OCI-LY1 (cell line): ENCODE measurements around the gene MAP1S.
A peak's percentile ranks its signal among the peaks of the same experiment; 100 is the strongest.

Experiments used
- H2AFZ ChIP-seq: fragments of 200-600 bp; sonication (generic), shearing (Covaris generic); 2 replicates; pipeline ENCODE4 v1.6.0; 2014; ENCODE audit warnings: antibody characterized with exemption, mild to moderate bottlenecking, low read length
- H3F3A ChIP-seq: fragments of 200-600 bp; sonication (generic), shearing (Covaris generic); 2 replicates; pipeline ENCODE4 v1.6.0; 2014; ENCODE audit warnings: mild to moderate bottlenecking, antibody characterized with exemption, low read length, moderate library complexity; ENCODE audit not compliant: insufficient read depth
- H3K27ac ChIP-seq: fragments of 200-600 bp; sonication (generic); 2 replicates; pipeline ENCODE4 v1.5.1; 2014; ENCODE audit warnings: low read length, mixed run types, mild to moderate bottlenecking, low read depth; ENCODE audit not compliant: poor library complexity, severe bottlenecking
- H3K27me3 ChIP-seq: fragments of 200-600 bp; sonication (generic); 2 replicates; pipeline ENCODE4 v1.6.0; 2014; ENCODE audit warnings: antibody characterized with exemption, mild to moderate bottlenecking, low read length, moderate library complexity; ENCODE audit not compliant: insufficient read depth
- H3K36me3 ChIP-seq: fragments of 200-600 bp; sonication (generic); 2 replicates; pipeline ENCODE4 v1.6.1; 2014; ENCODE audit warnings: mild to moderate bottlenecking, antibody characterized with exemption, low read length, moderate library complexity, mixed read lengths; ENCODE audit not compliant: insufficient read depth
- H3K4me1 ChIP-seq: fragments of 200-600 bp; sonication (generic); 2 replicates; pipeline ENCODE4 v1.5.1; 2014; ENCODE audit warnings: mild to moderate bottlenecking, low read length, moderate library complexity; ENCODE audit not compliant: insufficient read depth, severe bottlenecking
- H3K4me2 ChIP-seq: fragments of 200-600 bp; sonication (generic), shearing (Covaris generic); 2 replicates; pipeline ENCODE4 v1.6.1; 2014; ENCODE audit warnings: low read length
- H3K4me3 ChIP-seq: fragments of 200-600 bp; sonication (generic); 2 replicates; pipeline ENCODE4 v1.5.1; 2014; ENCODE audit warnings: low read length, low read depth, mild to moderate bottlenecking, mixed read lengths; ENCODE audit not compliant: poor library complexity, severe bottlenecking
- H3K79me2 ChIP-seq: fragments of 200-600 bp; shearing (Covaris generic); 2 replicates; pipeline ENCODE4 v1.6.1; 2016; ENCODE audit warnings: mixed run types, low read length, mixed read lengths; ENCODE audit not compliant: insufficient read depth
- H3K9ac ChIP-seq: fragments of 200-600 bp; sonication (generic), shearing (Covaris generic); 2 replicates; pipeline ENCODE4 v1.6.1; 2014; ENCODE audit warnings: mild to moderate bottlenecking, low read length, mixed read lengths
- H3K9me2 ChIP-seq: fragments of 200-600 bp; sonication (generic), shearing (Covaris generic); 2 replicates; pipeline ENCODE4 v1.6.1; 2014; ENCODE audit warnings: low read depth, mild to moderate bottlenecking, low read length, mixed read lengths
- H3K9me3 ChIP-seq: fragments of 200-600 bp; shearing (Covaris generic); 2 replicates; pipeline ENCODE4 v1.6.1; 2014; ENCODE audit warnings: low read length, mixed read lengths
- H4K20me1 ChIP-seq: fragments of 200-600 bp; sonication (generic), shearing (Covaris generic); 2 replicates; pipeline ENCODE4 v1.6.0; 2016; ENCODE audit warnings: mild to moderate bottlenecking, low read length; ENCODE audit not compliant: insufficient read depth
- CTCF ChIP-seq: fragments of 200-600 bp; sonication (generic), shearing (Covaris generic); IDR thresholded peaks from 2 replicates; pipeline ENCODE4 v1.5.1; 2017; ENCODE audit warnings: mild to moderate bottlenecking, antibody characterized with exemption, low read length, moderate library complexity, mixed read lengths
- EZH2 ChIP-seq: fragments of 200-600 bp; sonication (generic), shearing (Covaris generic); IDR thresholded peaks from 2 replicates; pipeline ENCODE4 v1.8.0; 2017; ENCODE audit warnings: borderline replicate concordance, mixed run types, mild to moderate bottlenecking, antibody characterized with exemption, low read length, moderate library complexity, mixed read lengths

Gene MAP1S

GRCh38 chr19:17739121-17739875, 20.0 kb downstream of the MAP1S start:
- Histone ChIP-seq H3K27me3 (no peaks in the 10 kb centered on the region), H3K27ac (peak overlapping the region; percentile 79), H3K4me3 (no peak overlapping the region), H3K36me3 (peaks cover 17% of the 10 kb centered on the region), H3F3A (no peaks in the 10 kb centered on the region), H3K9me3 (peaks cover 8% of the 10 kb centered on the region; the same call in 1 of the 2 replicates), H3K9me2 (no peaks in the 10 kb centered on the region), H4K20me1 (no peaks in the 10 kb centered on the region), H3K9ac (no peak overlapping the region; the same call in 1 of the 2 replicates), H3K79me2 (no peaks in the 10 kb centered on the region), H3K4me1 (peaks cover 20% of the 10 kb centered on the region), H2AFZ (no peak overlapping the region), H3K4me2 (no peak overlapping the region)
- TF ChIP-seq EZH2 (no peak), CTCF (no peak)

- no peaks in the 10 kb centered on the region for H3K79me2 ChIP-seq
- no peak overlapping the region for H3K4me3 ChIP-seq
- TF ChIP-seq EZH2 (no peak), CTCF (no peak)
- peaks cover 20% of the 10 kb centered on the region for H3K4me1 ChIP-seq
- H3K36me3 ChIP-seq = peaks cover 9% of the 10 kb centered on the region
- peaks cover 8% of the 10 kb centered on the region; the same call in 1 of the 2 replicates for H3K9me3 ChIP-seq
- no peak overlapping the region for H2AFZ ChIP-seq
- H3K9me2 ChIP-seq = no peaks in the 10 kb centered on the region
- no peak overlapping the region for H3K27ac ChIP-seq
- H4K20me1 ChIP-seq = no peaks in the 10 kb centered on the region
- no peak overlapping the region for H3K9ac ChIP-seq
- peaks cover 5% of the 10 kb centered on the region; the same call in 1 of the 2 replicates for H3F3A ChIP-seq
- H3K4me2 ChIP-seq = no peak overlapping the region
- no peaks in the 10 kb centered on the region for H3K27me3 ChIP-seq
These were observed 22.2 kb downstream of the MAP1S start for GRCh38 chr19:17741456-17741855.

- no peak overlapping the region for H2AFZ ChIP-seq
- peaks cover 28% of the 10 kb centered on the region for H3K4me1 ChIP-seq
- H3F3A ChIP-seq = peaks cover 5% of the 10 kb centered on the region; the same call in 1 of the 2 replicates
- TF ChIP-seq EZH2 (no peak), CTCF (no peak)
- H3K27me3 ChIP-seq = no peaks in the 10 kb centered on the region
- no peak overlapping the region for H3K4me3 ChIP-seq
- peaks cover 8% of the 10 kb centered on the region; the same call in 1 of the 2 replicates for H3K9me3 ChIP-seq
- no peaks in the 10 kb centered on the region for H3K9me2 ChIP-seq
- no peaks in the 10 kb centered on the region for H4K20me1 ChIP-seq
- no peak overlapping the region for H3K9ac ChIP-seq
- H3K27ac ChIP-seq = no peak overlapping the region
- H3K36me3 ChIP-seq = peaks cover 9% of the 10 kb centered on the region
- H3K79me2 ChIP-seq = 0 out of 2 replicates have a peak, but pooled peaks cover 3% of the 10 kb centered on the region
- no peak overlapping the region for H3K4me2 ChIP-seq
These were observed 24.7 kb downstream of the MAP1S start for GRCh38 chr19:17743874-17744580.
